Measurements from ENCODE around the gene SLC9A9. TPM values are rescaled to one million over a fixed set of nuclear protein-coding genes. Genes with fewer than 3 reads are reported as not detected.

SLC9A9 gene
- total RNA-seq, 1 experiment from 2014 or later = not detected

GRCh38 chr3:143366672-143367071 lies 481.6 kb downstream of the SLC9A9 start:
- Mint-ChIP-seq H3K4me1 (ENCODE audit: low read depth, unreplicated experiment) (no peaks in the 10 kb centered on the region), H3K27ac (ENCODE audit: unreplicated experiment) (no peak overlapping the region), H3K4me3 (ENCODE audit: unreplicated experiment) (no peak overlapping the region), H3K27me3 (ENCODE audit: insufficient read depth, unreplicated experiment) (peaks cover 8% of the 10 kb centered on the region), H3K9me3 (ENCODE audit: unreplicated experiment) (no peaks in the 10 kb centered on the region), H3K36me3 (ENCODE audit: insufficient read depth, unreplicated experiment) (no peaks in the 10 kb centered on the region)
- intact Hi-C loops (cut with micrococcal nuclease; ENCODE audit: unreplicated experiment) = no loop called here
- DNase-seq = no peak
- TF ChIP-seq, protein P1, sequence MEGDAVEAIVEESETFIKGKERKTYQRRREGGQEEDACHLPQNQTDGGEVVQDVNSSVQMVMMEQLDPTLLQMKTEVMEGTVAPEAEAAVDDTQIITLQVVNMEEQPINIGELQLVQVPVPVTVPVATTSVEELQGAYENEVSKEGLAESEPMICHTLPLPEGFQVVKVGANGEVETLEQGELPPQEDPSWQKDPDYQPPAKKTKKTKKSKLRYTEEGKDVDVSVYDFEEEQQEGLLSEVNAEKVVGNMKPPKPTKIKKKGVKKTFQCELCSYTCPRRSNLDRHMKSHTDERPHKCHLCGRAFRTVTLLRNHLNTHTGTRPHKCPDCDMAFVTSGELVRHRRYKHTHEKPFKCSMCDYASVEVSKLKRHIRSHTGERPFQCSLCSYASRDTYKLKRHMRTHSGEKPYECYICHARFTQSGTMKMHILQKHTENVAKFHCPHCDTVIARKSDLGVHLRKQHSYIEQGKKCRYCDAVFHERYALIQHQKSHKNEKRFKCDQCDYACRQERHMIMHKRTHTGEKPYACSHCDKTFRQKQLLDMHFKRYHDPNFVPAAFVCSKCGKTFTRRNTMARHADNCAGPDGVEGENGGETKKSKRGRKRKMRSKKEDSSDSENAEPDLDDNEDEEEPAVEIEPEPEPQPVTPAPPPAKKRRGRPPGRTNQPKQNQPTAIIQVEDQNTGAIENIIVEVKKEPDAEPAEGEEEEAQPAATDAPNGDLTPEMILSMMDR (IDR thresholded peaks at IDR 0.05; ENCODE audit: insufficient read depth in 1 of 2, low read depth in 1 of 2, low read length in 1 of 2, severe bottlenecking in 1 of 2, unreplicated experiment in 1 of 2) = no peak
- ChIA-PET CTCF (no interaction called here), POLR2A (no interaction called here)
- no peaks in the 10 kb centered on the region for H3K4me1 ChIP-seq
- H3K9me3 ChIP-seq = no peaks in the 10 kb centered on the region
- BruUV-seq (replicated peaks) = no TSS peak
- H3K27me3 ChIP-seq (replicated peaks; ENCODE audit: control insufficient read depth, insufficient read depth, low read length) = no peaks in the 10 kb centered on the region
- no peaks in the 10 kb centered on the region for H3K36me3 ChIP-seq (ENCODE audit: control insufficient read depth, insufficient read depth, low read length)
- no peak overlapping the region for H3K4me3 ChIP-seq (ENCODE audit: low read depth, low read length)

GRCh38 chr3:143363949-143364348 lies 484.3 kb downstream of the SLC9A9 start:
- intact Hi-C loops (cut with micrococcal nuclease; ENCODE audit: unreplicated experiment) = no loop called here
- CTCF ChIA-PET = no interaction called here
- H3K4me1 Mint-ChIP-seq (ENCODE audit: low read depth, unreplicated experiment) = no peaks in the 10 kb centered on the region
- Histone ChIP-seq H3K4me3 (ENCODE audit: low read depth, low read length) (no peak overlapping the region), H3K36me3 (ENCODE audit: control insufficient read depth, insufficient read depth, low read length) (no peaks in the 10 kb centered on the region), H3K4me1 (no peaks in the 10 kb centered on the region), H3K9me3 (no peaks in the 10 kb centered on the region), H3K27me3 (replicated peaks; ENCODE audit: control insufficient read depth, insufficient read depth, low read length) (no peaks in the 10 kb centered on the region)
- H3K36me3 Mint-ChIP-seq (ENCODE audit: insufficient read depth, unreplicated experiment) = no peaks in the 10 kb centered on the region
- TF ChIP-seq, protein P1 (IDR thresholded peaks at IDR 0.05; ENCODE audit: insufficient read depth in 1 of 2, low read depth in 1 of 2, low read length in 1 of 2, severe bottlenecking in 1 of 2, unreplicated experiment in 1 of 2) = no peak
- peaks cover 8% of the 10 kb centered on the region for H3K27me3 Mint-ChIP-seq (ENCODE audit: insufficient read depth, unreplicated experiment)
- POLR2A ChIA-PET = no interaction called here
- H3K9me3 Mint-ChIP-seq (ENCODE audit: unreplicated experiment) = no peaks in the 10 kb centered on the region
- no peak overlapping the region for H3K4me3 Mint-ChIP-seq (ENCODE audit: unreplicated experiment)
- no peak for DNase-seq
- BruUV-seq (replicated peaks) = no TSS peak
- H3K27ac Mint-ChIP-seq (ENCODE audit: unreplicated experiment) = no peak overlapping the region

DNA sequence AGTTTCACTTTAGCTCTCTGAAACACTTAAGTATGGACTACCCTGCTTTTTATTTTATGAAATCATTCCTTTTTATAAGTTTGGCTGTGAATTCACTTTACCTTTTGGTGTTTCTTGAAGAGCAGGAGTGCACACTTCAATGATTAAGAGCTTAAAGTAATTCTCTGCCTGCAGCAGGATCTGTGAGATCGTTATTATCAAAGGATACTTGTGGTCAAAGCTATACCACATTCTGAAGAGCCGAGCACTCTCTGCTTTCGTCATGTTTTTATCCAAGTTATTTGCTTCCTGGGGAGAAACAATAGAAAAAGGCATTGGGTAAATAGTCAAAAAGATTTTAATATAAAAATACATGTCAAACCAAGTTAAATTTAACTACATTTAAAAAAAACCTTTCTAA lies 485.0 kb downstream of the SLC9A9 start:
- Mint-ChIP-seq H3K4me1 (ENCODE audit: low read depth, unreplicated experiment) (no peaks in the 10 kb centered on the region), H3K27ac (ENCODE audit: unreplicated experiment) (no peak overlapping the region), H3K4me3 (ENCODE audit: unreplicated experiment) (no peak overlapping the region), H3K36me3 (ENCODE audit: insufficient read depth, unreplicated experiment) (no peaks in the 10 kb centered on the region), H3K9me3 (ENCODE audit: unreplicated experiment) (no peaks in the 10 kb centered on the region), H3K27me3 (ENCODE audit: insufficient read depth, unreplicated experiment) (peaks cover 8% of the 10 kb centered on the region)
- Histone ChIP-seq H3K4me1 (no peaks in the 10 kb centered on the region), H3K4me3 (ENCODE audit: low read depth, low read length) (no peak overlapping the region), H3K9me3 (no peaks in the 10 kb centered on the region), H3K27me3 (replicated peaks; ENCODE audit: control insufficient read depth, insufficient read depth, low read length) (no peaks in the 10 kb centered on the region), H3K36me3 (ENCODE audit: control insufficient read depth, insufficient read depth, low read length) (no peaks in the 10 kb centered on the region)
- POLR2A ChIA-PET = no interaction called here
- BruUV-seq (replicated peaks) = no TSS peak
- no peak for DNase-seq
- intact Hi-C loops (cut with micrococcal nuclease; ENCODE audit: unreplicated experiment) = no loop called here
- TF ChIP-seq, protein P1 (IDR thresholded peaks at IDR 0.05; ENCODE audit: insufficient read depth in 1 of 2, low read depth in 1 of 2, low read length in 1 of 2, severe bottlenecking in 1 of 2, unreplicated experiment in 1 of 2) = no peak
- CTCF ChIA-PET = no interaction called here
